ENCODE data around the gene LSM12.

- TF ChIP-seq, protein P1, sequence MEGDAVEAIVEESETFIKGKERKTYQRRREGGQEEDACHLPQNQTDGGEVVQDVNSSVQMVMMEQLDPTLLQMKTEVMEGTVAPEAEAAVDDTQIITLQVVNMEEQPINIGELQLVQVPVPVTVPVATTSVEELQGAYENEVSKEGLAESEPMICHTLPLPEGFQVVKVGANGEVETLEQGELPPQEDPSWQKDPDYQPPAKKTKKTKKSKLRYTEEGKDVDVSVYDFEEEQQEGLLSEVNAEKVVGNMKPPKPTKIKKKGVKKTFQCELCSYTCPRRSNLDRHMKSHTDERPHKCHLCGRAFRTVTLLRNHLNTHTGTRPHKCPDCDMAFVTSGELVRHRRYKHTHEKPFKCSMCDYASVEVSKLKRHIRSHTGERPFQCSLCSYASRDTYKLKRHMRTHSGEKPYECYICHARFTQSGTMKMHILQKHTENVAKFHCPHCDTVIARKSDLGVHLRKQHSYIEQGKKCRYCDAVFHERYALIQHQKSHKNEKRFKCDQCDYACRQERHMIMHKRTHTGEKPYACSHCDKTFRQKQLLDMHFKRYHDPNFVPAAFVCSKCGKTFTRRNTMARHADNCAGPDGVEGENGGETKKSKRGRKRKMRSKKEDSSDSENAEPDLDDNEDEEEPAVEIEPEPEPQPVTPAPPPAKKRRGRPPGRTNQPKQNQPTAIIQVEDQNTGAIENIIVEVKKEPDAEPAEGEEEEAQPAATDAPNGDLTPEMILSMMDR (IDR thresholded peaks at IDR 0.05; ENCODE audit: low read depth, low read length, poor library complexity, severe bottlenecking): no peak
- no peak for TF ChIP-seq EZH2phosphoT487 (IDR thresholded peaks at IDR 0.05; ENCODE audit: borderline replicate concordance, low read length)
Observed at GRCh38 chr17:44097110-44097958, 30.9 kb upstream of the LSM12 start.
